ENCODE measurements around the gene TIGD6. TPM values are rescaled to one million over a fixed set of nuclear protein-coding genes. Genes with fewer than 3 reads are reported as not detected.

The TIGD6 gene
- total and polyA plus RNA-seq, 12 donors = 5.4 to 10.5 (median 8.0) TPM

- Histone ChIP-seq H3K27me3 (no peaks in the 10 kb centered on the region), H3K27ac (peak overlapping the region in 1 of 5 donors; percentile 8), H3K9me3 (replicated peaks in 1 of 3) (no peaks in the 10 kb centered on the region), H3K4me1 (replicated peaks in 1 of 2) (peaks cover 13 to 33% of the 10 kb centered on the region in 2 donors), H3K36me3 (replicated peaks in 1 of 2) (peaks cover 0 to 96% of the 10 kb centered on the region in 2 donors), H3K4me3 (no peak overlapping the region)
- TF ChIP-seq POLR2A (IDR thresholded peaks at IDR 0.05) (no peak), CTCF (IDR thresholded peaks at IDR 0.05) (no peak)
- WGBS, 4 donors = 46 to 70% (median 66%) methylated on average over 7 of the region's 7 CpGs
- no peak for DNase-seq
- intact Hi-C loops (cut with DNase I) = no loop called here
Measured at GRCh38 chr5:150044712-150045111, 44.3 kb upstream of the TIGD6 start.

GRCh38 chr5:150044329-150044681 is 43.9 kb upstream of the TIGD6 start:
- no peak overlapping the region for H3K4me3 ChIP-seq
- DNase-seq = peak in 1 of 7 donors; percentile 42
- peak overlapping the region in 2 of 5 donors; percentile 7 to 8 for H3K27ac ChIP-seq
- TF ChIP-seq POLR2A (IDR thresholded peaks at IDR 0.05) (no peak), CTCF (IDR thresholded peaks at IDR 0.05) (no peak)
- peaks cover 0 to 94% of the 10 kb centered on the region in 2 donors for H3K36me3 ChIP-seq (replicated peaks in 1 of 2)
- no peaks in the 10 kb centered on the region for H3K9me3 ChIP-seq (replicated peaks in 1 of 3)
- H3K4me1 ChIP-seq (replicated peaks in 1 of 2) = peaks cover 13 to 30% of the 10 kb centered on the region in 2 donors
- H3K27me3 ChIP-seq = no peaks in the 10 kb centered on the region
- intact Hi-C loops (cut with DNase I) = no loop called here

- Histone ChIP-seq H3K27ac (peak overlapping the region in 2 of 5 donors; percentile 7 to 8), H3K9me3 (replicated peaks in 1 of 3) (no peaks in the 10 kb centered on the region), H3K27me3 (no peaks in the 10 kb centered on the region), H3K36me3 (replicated peaks in 1 of 2) (peaks cover 0 to 94% of the 10 kb centered on the region in 2 donors), H3K4me1 (replicated peaks in 1 of 2) (peaks cover 13 to 30% of the 10 kb centered on the region in 2 donors), H3K4me3 (no peak overlapping the region)
- DNase-seq = peak in 2 of 7 donors; percentile 52 to 57
- no peak for TF ChIP-seq POLR2A (IDR thresholded peaks at IDR 0.05)
- no peak for TF ChIP-seq CTCF (IDR thresholded peaks at IDR 0.05)
- intact Hi-C loops (cut with DNase I) = no loop called here
- WGBS, 4 donors = 30 to 48% (median 39%) methylated on average over 4 of the region's 4 CpGs
Measured at GRCh38 chr5:150043657-150044328, 43.3 kb upstream of the TIGD6 start.

- no peak overlapping the region for H3K4me3 ChIP-seq
- peaks cover 13 to 22% of the 10 kb centered on the region in 2 donors for H3K4me1 ChIP-seq (replicated peaks in 1 of 2)
- H3K27ac ChIP-seq = no peak overlapping the region
- intact Hi-C loops (cut with DNase I) = no loop called here
- TF ChIP-seq POLR2A (IDR thresholded peaks at IDR 0.05) (no peak), CTCF (IDR thresholded peaks at IDR 0.05) (no peak)
- H3K36me3 ChIP-seq (replicated peaks in 1 of 2) = peaks cover 0 to 93% of the 10 kb centered on the region in 2 donors
- H3K27me3 ChIP-seq = no peaks in the 10 kb centered on the region
- DNase-seq = no peak
- H3K9me3 ChIP-seq (replicated peaks in 1 of 3) = no peaks in the 10 kb centered on the region
- WGBS, 4 donors = 91 to 93% (median 92%) methylated on average over 3 of the region's 3 CpGs
Measured at GRCh38 chr5:150042459-150042858, 42.0 kb upstream of the TIGD6 start.
